Coronary artery (tissue), 2 donors: Measurements from ENCODE around the gene CLEC18B.

Experiments
- DNase-seq: peaks from one replicate; pipeline ENCODE4 v3.0.0-alpha.2; 2017; ENCODE audit warnings: low spot score
- H3K27ac ChIP-seq, 2 donors: fragments of 200-600 bp; sonication (generic); one replicate each; pipeline ENCODE4 v1.5.1; 2016 to 2019
- H3K4me3 ChIP-seq: fragments of 200-600 bp; sonication (generic); 2 replicates; pipeline ENCODE4 v1.5.1; 2016; ENCODE audit warnings: mild to moderate bottlenecking, moderate library complexity
- CTCF ChIP-seq: fragments of 200-600 bp; sonication (generic); IDR thresholded peaks from one replicate; pipeline ENCODE4 v1.5.1; 2019; ENCODE audit warnings: antibody characterized with exemption

The CLEC18B gene

GRCh38 chr16:74462361-74462760, 41.1 kb upstream of the CLEC18B start:
- H3K27ac ChIP-seq, result no peak overlapping the region
- no peak overlapping the region for H3K4me3 ChIP-seq
- DNase-seq, result no peak
- no peak for TF ChIP-seq CTCF

- no peak for TF ChIP-seq CTCF
- no peak overlapping the region for H3K4me3 ChIP-seq
- no peak for DNase-seq
- no peak overlapping the region for H3K27ac ChIP-seq
Observed at GRCh38 chr16:74461826-74462225, 40.5 kb upstream of the CLEC18B start.

- DNase-seq, result no peak
- Histone ChIP-seq H3K27ac (no peak overlapping the region), H3K4me3 (no peak overlapping the region)
- no peak for TF ChIP-seq CTCF
Observed at GRCh38 chr16:74460542-74460941, 39.3 kb upstream of the CLEC18B start.

- no peak for DNase-seq
- no peak for TF ChIP-seq CTCF
- H3K27ac ChIP-seq, result no peak overlapping the region
- no peak overlapping the region for H3K4me3 ChIP-seq
Observed at GRCh38 chr16:74456290-74456625, 35.0 kb upstream of the CLEC18B start.

GRCh38 chr16:74455619-74456289, 34.5 kb upstream of the CLEC18B start:
- H3K27ac ChIP-seq, result no peak overlapping the region
- no peak overlapping the region for H3K4me3 ChIP-seq
- DNase-seq, result no peak
- no peak for TF ChIP-seq CTCF

GRCh38 chr16:74455213-74455612, 33.9 kb upstream of the CLEC18B start:
- no peak overlapping the region for H3K4me3 ChIP-seq
- no peak for TF ChIP-seq CTCF
- H3K27ac ChIP-seq, result no peak overlapping the region
- DNase-seq, result no peak

GRCh38 chr16:74451951-74452758, 30.9 kb upstream of the CLEC18B start:
- Histone ChIP-seq H3K4me3 (no peak overlapping the region), H3K27ac (peak overlapping the region in 1 of 2 donors; percentile 31)
- TF ChIP-seq CTCF, result no peak
- DNase-seq, result no peak
